ENCODE results near the gene TIMM10. TPM values are rescaled to one million over a fixed set of nuclear protein-coding genes. Genes with fewer than 3 reads are reported as not detected.
A peak's percentile ranks its signal among the peaks of the same experiment; 100 is the strongest.

TIMM10 gene
- total RNA-seq, 2 donors from 2014 or later = 77.6 to 131 TPM

DNA sequence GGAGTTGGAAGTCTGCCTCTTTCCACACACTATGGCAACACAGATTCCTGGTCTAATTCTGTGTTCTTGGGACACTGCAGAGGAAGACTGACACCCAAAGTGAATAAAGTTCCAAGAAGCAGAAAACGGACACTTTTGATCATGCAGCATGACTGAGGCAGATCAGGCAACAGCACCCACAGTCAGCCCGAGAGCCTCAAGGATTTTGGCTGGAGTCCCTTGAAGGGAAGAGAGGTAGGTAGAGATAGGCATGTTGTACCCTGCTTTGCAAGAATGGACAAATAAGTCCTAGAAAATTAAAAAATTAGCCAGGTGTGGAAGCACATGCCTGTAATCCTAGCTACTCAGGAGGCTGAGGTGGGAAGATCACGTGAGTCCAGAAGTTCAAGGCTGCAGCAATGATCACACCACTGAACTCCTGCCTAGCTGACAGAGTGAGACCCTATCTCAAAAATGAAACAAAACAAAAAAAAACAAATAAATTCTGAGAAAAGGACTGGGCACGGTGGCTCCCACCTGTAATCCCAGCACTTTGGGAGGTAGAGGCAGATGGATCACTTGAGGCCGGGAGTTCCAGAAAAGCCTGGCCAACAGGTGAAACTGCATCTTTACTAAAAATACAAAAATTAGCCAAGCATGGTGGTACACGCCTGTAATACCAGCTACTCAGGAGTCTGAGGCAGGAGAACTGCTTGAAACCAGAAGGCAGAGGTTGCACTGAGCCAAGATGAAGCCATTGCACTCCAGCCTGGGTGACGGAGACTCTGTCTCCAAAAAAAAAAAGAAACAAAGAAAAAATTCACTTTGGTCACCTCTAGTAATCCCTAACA is 22.0 kb downstream of the TIMM10 start:
- Mint-ChIP-seq H3K9me3 (no peaks in the 10 kb centered on the region), H3K4me3 (no peak overlapping the region), H3K27me3 (no peaks in the 10 kb centered on the region), H3K36me3 (no peaks in the 10 kb centered on the region), H3K4me1 (ENCODE audit: low read depth in 2 of 2) (peaks cover 7 to 10% of the 10 kb centered on the region in 2 donors), H3K27ac (no peak overlapping the region)
- ATAC-seq (no peak), DNase-seq (ENCODE audit: low spot score) (no peak)

DNA sequence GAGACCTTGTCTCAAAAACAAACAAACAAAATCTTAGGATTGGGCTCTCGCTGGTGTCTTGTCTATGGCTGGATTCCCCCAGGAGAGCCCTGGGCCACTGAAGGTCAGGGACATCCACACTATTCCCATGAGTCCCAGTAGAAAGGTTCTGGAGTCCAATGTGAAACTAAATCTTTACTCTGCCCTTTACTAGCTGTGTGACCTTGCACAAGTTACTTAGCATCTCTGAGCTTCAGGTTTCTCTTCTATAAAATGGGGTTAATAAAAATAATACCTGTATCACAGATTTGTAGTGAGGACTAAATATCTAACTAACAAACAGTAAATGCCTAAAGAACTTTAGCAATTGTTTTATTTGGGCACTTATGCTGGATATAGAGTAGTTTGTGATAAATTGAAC is 24.0 kb downstream of the TIMM10 start:
- Mint-ChIP-seq H3K27ac (no peak overlapping the region), H3K4me3 (no peak overlapping the region), H3K27me3 (no peaks in the 10 kb centered on the region), H3K36me3 (no peaks in the 10 kb centered on the region), H3K9me3 (no peaks in the 10 kb centered on the region), H3K4me1 (ENCODE audit: low read depth in 2 of 2) (peaks cover 1 to 3% of the 10 kb centered on the region in 2 donors)
- DNase-seq (ENCODE audit: low spot score) (no peak), ATAC-seq (no peak)

DNA sequence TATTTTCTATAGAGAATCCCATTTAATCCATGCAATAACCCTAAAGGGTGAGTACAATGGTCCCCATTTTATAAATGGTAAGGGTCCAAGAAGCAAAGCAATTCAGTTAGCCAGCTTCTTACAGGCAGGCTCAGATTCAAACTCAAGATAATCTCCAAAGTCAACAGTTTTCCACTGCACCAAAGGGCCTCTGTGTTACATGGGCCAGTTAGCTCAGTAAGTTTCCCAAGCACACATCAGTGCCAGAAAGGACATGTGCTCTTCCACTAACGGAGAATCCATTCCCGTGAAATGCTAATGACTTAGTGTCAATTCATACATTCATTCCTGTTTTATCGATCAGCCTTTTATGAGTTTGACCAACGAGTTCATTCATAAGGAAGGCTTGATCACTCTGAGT is 26.0 kb downstream of the TIMM10 start:
- no peak overlapping the region for H3K4me3 Mint-ChIP-seq
- no peaks in the 10 kb centered on the region for H3K27me3 Mint-ChIP-seq
- DNase-seq (ENCODE audit: low spot score) = no peak
- ATAC-seq = no peak
- H3K27ac Mint-ChIP-seq = no peak overlapping the region
- H3K9me3 Mint-ChIP-seq = no peaks in the 10 kb centered on the region
- H3K36me3 Mint-ChIP-seq = no peaks in the 10 kb centered on the region
- peaks cover 6 to 10% of the 10 kb centered on the region in 2 donors for H3K4me1 Mint-ChIP-seq (ENCODE audit: low read depth in 2 of 2)

DNA sequence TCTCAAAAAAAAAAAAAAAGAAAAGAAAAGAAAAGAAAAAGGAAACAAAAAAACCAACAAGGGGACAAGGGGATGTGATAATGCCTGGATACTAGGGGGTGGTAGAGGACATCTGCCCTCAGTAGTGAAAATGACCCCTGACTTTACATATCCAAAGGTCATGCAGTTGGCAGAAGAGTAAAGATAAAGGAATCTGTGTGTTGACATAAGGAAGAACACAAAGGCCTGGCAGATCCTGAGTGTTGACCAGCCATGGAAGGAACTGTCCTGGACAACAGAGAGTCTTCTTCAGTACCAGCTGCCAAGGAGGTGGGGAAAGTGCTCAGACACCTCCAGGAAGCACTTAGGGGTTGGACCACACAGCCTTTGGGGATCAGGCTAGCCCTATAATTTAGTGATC is 27.7 kb downstream of the TIMM10 start:
- Mint-ChIP-seq H3K9me3 (no peaks in the 10 kb centered on the region), H3K4me3 (no peak overlapping the region), H3K27me3 (no peaks in the 10 kb centered on the region), H3K4me1 (ENCODE audit: low read depth in 2 of 2) (peaks cover 6 to 7% of the 10 kb centered on the region in 2 donors), H3K27ac (no peak overlapping the region), H3K36me3 (no peaks in the 10 kb centered on the region)
- no peak for ATAC-seq
- DNase-seq (ENCODE audit: low spot score) = no peak

DNA sequence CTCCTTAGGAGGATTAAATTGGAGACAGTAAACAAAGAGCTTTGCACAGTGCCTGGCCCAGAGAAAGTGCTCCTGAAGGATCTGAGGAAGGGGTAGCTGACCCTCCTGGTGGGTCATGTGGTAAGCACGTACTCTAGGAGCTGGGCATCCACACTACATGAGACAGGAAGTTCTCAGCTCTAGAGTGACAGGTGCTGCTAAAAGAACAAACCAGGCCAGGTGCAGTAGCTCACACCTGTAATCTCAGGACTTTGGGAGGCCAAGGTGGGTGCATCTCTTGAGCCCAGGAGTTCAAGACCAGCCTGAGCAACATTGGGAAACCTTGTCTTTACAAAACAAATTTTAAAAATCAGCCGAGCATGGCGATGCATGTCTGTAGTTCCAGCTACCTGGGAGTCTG is 28.2 kb downstream of the TIMM10 start:
- DNase-seq (ENCODE audit: low spot score) = no peak
- no peak for ATAC-seq
- Mint-ChIP-seq H3K27ac (no peak overlapping the region), H3K4me3 (no peak overlapping the region), H3K27me3 (no peaks in the 10 kb centered on the region), H3K9me3 (no peaks in the 10 kb centered on the region), H3K36me3 (no peaks in the 10 kb centered on the region), H3K4me1 (ENCODE audit: low read depth in 2 of 2) (peaks cover 6 to 7% of the 10 kb centered on the region in 2 donors)

DNA sequence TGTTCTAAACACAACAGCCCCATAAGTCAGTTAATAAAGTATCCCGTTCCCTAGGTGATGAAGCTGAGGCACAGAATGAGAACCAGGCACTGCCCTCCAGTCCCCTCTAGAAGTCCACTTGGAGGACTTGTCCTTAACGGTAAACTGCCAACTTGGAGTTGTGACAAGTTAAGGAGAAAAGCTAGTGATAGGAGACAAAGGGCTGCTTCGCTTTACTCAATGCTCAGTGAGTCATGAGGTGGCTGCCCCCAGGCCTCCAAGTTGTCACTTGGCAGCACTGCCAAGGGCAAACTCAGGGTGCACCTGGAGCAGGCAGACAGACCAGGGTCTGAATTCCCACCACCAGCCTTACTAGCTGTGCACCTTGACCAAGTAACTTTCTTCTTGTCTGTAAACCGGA is 28.6 kb downstream of the TIMM10 start:
- Mint-ChIP-seq H3K9me3 (no peaks in the 10 kb centered on the region), H3K4me1 (ENCODE audit: low read depth in 2 of 2) (peaks cover 6 to 7% of the 10 kb centered on the region in 2 donors), H3K27me3 (no peaks in the 10 kb centered on the region), H3K4me3 (no peak overlapping the region), H3K36me3 (no peaks in the 10 kb centered on the region), H3K27ac (no peak overlapping the region)
- ATAC-seq (no peak), DNase-seq (ENCODE audit: low spot score) (no peak)

DNA sequence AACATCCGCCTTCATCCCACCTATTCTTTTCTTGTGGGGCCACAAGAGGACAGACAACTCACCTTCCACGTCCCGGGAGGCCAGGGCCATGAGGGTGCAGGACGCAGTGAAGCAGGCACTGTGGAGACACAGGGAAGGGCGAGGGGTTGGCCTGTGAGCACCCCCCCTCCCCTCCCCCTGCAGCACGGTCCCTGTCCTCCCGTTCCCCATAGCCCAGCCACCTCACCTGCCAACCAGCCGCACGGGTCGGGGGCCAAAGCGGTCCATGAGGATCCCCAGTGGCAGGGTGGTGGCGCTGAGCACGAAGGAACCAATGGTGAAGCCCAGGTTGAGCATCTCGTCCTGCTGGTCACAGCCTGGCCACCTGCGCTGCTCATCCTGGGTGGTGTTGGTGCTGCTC is 29.6 kb downstream of the TIMM10 start:
- Mint-ChIP-seq H3K27ac (peak overlapping the region in 1 of 2 donors; percentile 4), H3K27me3 (no peaks in the 10 kb centered on the region), H3K9me3 (no peaks in the 10 kb centered on the region), H3K36me3 (no peaks in the 10 kb centered on the region), H3K4me1 (ENCODE audit: low read depth in 2 of 2) (peaks cover 6 to 7% of the 10 kb centered on the region in 2 donors), H3K4me3 (no peak overlapping the region)
- ATAC-seq (no peak), DNase-seq (ENCODE audit: low spot score) (no peak)

DNA sequence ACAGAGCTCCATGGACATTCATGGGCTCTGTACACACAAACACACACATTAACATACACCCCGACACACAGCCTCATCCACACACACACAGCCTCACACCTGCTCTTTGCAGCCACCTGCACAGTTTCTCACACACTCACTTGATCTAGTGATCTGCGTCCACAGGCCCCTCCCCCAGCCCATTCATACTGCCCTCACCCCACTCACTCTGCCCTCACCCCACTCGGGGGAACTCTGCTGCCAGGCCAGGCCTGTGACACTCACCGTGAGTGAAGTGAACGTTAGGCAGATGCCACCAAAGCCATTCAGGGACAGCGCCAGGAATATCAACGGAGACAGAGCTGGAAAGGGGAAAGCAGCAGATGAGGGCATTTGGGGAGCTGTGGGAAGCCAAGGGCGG is 30.0 kb downstream of the TIMM10 start:
- DNase-seq (ENCODE audit: low spot score) (no peak), ATAC-seq (no peak)
- Mint-ChIP-seq H3K4me3 (no peak overlapping the region), H3K9me3 (no peaks in the 10 kb centered on the region), H3K27ac (peak overlapping the region in 1 of 2 donors; percentile 4), H3K4me1 (ENCODE audit: low read depth in 2 of 2) (peaks cover 6 to 7% of the 10 kb centered on the region in 2 donors), H3K36me3 (no peaks in the 10 kb centered on the region), H3K27me3 (no peaks in the 10 kb centered on the region)

DNA sequence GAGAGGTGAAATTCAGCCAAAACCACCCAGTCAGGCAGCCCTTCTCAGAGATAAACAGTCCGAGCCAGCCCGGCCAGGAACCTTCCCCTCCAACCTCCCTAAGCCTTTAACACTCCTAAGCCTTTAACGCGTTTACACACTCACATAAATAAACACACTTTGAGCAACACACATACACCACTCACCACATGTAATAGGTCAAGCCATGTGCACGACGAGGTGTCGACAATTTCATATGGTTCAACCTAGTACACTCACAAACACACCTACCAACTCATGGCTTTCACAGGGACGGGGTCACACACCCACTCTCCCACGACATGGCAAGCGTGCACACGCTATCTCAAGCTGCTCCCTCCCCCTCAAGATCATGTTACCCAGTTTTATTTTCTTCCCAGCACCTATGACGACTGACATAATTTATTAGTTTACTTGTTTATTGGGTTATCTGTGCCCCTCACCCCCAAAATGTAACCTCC is 30.5 kb downstream of the TIMM10 start:
- Mint-ChIP-seq H3K4me3 (no peak overlapping the region), H3K27ac (peak overlapping the region in 1 of 2 donors; percentile 4), H3K9me3 (no peaks in the 10 kb centered on the region), H3K27me3 (no peaks in the 10 kb centered on the region), H3K4me1 (ENCODE audit: low read depth in 2 of 2) (peaks cover 6 to 7% of the 10 kb centered on the region in 2 donors), H3K36me3 (no peaks in the 10 kb centered on the region)
- DNase-seq (ENCODE audit: low spot score) = no peak
- ATAC-seq = no peak

DNA sequence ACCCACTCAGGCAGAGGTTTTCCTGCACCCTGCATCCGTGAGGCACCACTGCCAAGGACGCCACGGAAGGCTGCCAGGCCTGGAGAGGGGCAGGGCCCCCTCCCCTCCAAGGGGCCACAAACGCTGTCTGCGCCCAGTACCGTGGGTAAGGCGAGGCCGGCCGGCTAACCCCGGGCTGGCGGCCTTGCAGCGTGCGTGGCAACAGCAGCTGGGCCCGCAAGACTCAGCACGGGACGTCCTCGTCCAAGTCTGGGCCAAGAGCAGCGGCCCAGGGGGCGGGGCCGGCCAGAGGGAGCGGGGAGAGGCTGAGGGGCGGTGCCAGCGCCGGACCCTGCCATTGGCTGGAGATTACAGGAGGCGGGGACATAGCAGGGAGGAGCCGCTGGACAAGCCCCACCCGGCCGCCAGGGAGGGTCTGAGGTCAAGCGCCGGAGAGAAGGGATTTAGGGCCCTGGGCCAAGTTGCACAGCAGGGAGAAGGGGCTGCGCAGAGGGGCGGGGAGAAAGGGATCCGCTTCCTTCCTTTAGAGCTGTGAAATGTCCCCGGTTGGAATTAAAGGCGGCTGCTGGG is 31.1 kb downstream of the TIMM10 start:
- Mint-ChIP-seq H3K9me3 (no peaks in the 10 kb centered on the region), H3K27me3 (no peaks in the 10 kb centered on the region), H3K36me3 (no peaks in the 10 kb centered on the region), H3K4me1 (ENCODE audit: low read depth in 2 of 2) (peaks cover 6 to 7% of the 10 kb centered on the region in 2 donors), H3K4me3 (no peak overlapping the region), H3K27ac (no peak overlapping the region)
- ATAC-seq (peak; percentile 93 to 99), DNase-seq (ENCODE audit: low spot score) (peak; percentile 81)

DNA sequence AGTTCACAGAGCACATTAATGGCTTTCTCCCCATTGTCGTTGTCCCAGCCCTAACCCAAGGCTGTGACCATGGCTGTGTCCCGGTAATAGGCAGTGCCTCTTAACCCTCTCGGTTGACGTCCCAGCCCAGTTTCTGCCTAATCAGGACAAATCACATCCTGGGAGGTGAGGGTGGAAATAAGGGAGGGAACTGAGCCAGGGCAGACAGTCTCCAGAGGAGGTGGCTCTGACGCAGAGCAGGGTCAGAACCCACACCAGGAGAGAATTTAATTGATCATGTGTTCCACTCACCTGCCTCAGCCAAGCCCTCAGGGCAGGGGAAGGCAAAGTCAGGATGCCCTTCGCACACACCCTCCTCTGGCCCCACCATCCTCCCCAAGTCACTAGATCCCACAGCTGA is 32.0 kb downstream of the TIMM10 start:
- Mint-ChIP-seq H3K4me1 (ENCODE audit: low read depth in 2 of 2) (peaks cover 6 to 7% of the 10 kb centered on the region in 2 donors), H3K4me3 (no peak overlapping the region), H3K27me3 (no peaks in the 10 kb centered on the region), H3K36me3 (no peaks in the 10 kb centered on the region), H3K9me3 (no peaks in the 10 kb centered on the region), H3K27ac (no peak overlapping the region)
- ATAC-seq (no peak), DNase-seq (ENCODE audit: low spot score) (no peak)

DNA sequence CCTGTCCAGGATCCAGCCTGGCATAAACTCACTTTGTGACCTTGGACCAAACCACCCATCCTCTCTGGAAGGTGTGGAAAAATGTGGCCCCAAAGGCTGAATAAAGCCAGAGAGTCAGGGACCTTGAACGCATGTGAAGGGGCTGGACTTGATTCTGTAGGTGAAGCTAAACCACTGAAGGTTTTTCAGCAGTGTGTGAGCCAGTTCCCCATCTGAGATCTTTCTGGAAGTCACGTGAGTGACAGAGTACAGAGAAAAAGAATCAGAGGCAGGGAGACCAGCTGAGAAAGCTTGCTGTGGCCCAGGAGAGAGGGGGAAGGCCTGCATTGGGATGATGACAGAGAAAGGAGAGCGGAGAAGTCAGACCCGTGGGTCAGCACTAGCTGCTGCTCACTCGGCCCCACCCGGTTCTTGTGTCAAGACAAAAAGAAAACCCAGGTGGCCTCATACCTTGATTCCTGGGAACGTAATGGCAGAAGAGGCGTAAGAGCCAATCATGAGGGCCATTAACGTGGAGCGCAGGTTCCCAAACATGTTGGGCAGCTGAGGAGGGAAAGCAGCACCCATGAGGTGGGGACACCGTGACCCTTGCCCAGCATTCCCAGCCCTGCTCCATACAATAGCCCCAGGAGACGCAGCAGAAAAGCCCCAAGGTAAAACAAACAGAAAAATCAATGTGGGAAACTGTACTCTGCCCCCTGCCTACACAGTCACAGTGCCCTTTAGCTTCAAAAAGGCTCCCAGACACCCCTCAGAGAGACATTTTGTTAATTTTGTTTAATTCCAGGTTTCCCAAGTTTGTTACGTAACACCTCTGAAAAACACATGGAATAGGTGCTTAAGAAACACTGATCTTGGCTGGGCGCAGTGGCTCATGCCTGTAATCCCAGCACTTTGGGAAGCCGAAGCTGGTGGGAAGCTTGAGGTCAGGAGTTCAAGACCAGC is 33.0 kb downstream of the TIMM10 start:
- Mint-ChIP-seq H3K4me1 (ENCODE audit: low read depth in 2 of 2) (peaks cover 6 to 7% of the 10 kb centered on the region in 2 donors), H3K9me3 (no peaks in the 10 kb centered on the region), H3K4me3 (no peak overlapping the region), H3K36me3 (no peaks in the 10 kb centered on the region), H3K27me3 (no peaks in the 10 kb centered on the region), H3K27ac (no peak overlapping the region)
- ATAC-seq (no peak), DNase-seq (ENCODE audit: low spot score) (no peak)

DNA sequence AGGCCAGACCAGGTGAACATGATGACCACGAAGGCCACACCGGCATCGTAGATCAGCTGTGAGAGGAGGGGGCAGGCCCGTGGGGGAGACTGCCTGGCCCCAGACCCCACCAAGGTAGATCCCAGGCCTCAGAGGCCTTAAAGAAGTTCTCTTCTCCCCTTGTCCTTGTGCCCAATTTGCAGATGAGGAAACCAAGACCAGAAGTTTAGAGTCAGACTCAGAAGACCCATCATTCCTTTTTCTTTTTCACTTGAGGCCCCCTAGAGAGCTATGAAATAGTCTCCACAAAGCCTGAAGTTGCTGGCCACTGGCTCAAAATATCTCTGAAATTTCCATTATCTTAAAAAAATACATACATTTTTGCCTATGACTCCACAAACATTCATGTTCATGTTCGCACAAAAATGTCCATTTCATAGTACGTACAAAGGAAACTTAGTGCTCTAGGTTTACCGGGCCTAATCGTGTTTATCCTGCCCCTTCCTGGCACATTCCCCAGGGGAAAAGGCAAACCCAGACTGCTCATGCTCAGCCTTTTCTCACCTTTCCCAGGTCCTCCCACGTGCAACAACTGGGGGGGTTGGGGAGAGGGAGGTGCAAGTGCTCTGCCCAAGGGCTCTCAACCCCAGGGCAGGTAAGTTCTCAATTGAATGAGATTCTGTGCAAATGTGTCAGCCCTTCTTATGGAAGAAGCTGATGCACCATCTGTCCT is 34.3 kb downstream of the TIMM10 start:
- peaks cover 6 to 7% of the 10 kb centered on the region in 2 donors for H3K4me1 Mint-ChIP-seq (ENCODE audit: low read depth in 2 of 2)
- no peak for ATAC-seq
- H3K36me3 Mint-ChIP-seq = no peaks in the 10 kb centered on the region
- DNase-seq (ENCODE audit: low spot score) = no peak
- H3K27me3 Mint-ChIP-seq = no peaks in the 10 kb centered on the region
- no peak overlapping the region for H3K4me3 Mint-ChIP-seq
- H3K9me3 Mint-ChIP-seq = no peaks in the 10 kb centered on the region
- no peak overlapping the region for H3K27ac Mint-ChIP-seq
